Lung (tissue), 12 donors: ENCODE results near the gene MID1IP1. TPM values are rescaled to one million over a fixed set of nuclear protein-coding genes. Genes with fewer than 3 reads are reported as not detected.

ENCODE experiments used
- ATAC-seq: fragments of 200-7000 bp; cut with Tn5 transposase; one replicate; pipeline ENCODE4 v1.9.1; 2020; ENCODE audit warnings: moderate number of reproducible peaks; ENCODE audit not compliant: insufficient read depth, low FRiP score
- DNase-seq, 3 donors: peaks; one replicate each; pipeline ENCODE4 v3.0.0-alpha.2; 2013 to 2017
- H3K27ac ChIP-seq, 2 donors: one replicate each; pipeline ENCODE4 v1.5.1; 2013; ENCODE audit warnings: mild to moderate bottlenecking in 2 of 2, moderate library complexity in 2 of 2, control low read depth in 1 of 2, inconsistent platforms in 1 of 2, low read depth in 1 of 2, low read length in 1 of 2
- H3K27me3 ChIP-seq, 3 donors: one replicate each; pipeline ENCODE4 v1.5.1; 2013; ENCODE audit warnings: low read length in 2 of 3; ENCODE audit not compliant: control insufficient read depth in 3 of 3, insufficient read depth in 3 of 3
- H3K36me3 ChIP-seq, 4 donors: one replicate each; pipeline ENCODE4 v1.5.1; 2013; ENCODE audit warnings: low read length in 4 of 4, mild to moderate bottlenecking in 1 of 4, moderate library complexity in 1 of 4; ENCODE audit not compliant: control insufficient read depth in 4 of 4, insufficient read depth in 4 of 4
- H3K4me1 ChIP-seq, 5 donors: one replicate each; pipeline ENCODE4 v1.5.1; 2013; ENCODE audit warnings: low read length in 5 of 5, mild to moderate bottlenecking in 2 of 5, moderate library complexity in 1 of 5; ENCODE audit not compliant: control insufficient read depth in 5 of 5, insufficient read depth in 5 of 5
- H3K4me3 ChIP-seq: one replicate; pipeline ENCODE4 v1.5.1; 2013; ENCODE audit warnings: mild to moderate bottlenecking, control low read depth, moderate library complexity
- H3K9ac ChIP-seq, 2 donors: one replicate each; pipeline ENCODE4 v1.5.1; 2013; ENCODE audit warnings: low read length in 2 of 2, control low read depth in 1 of 2; ENCODE audit not compliant: insufficient read depth in 1 of 2
- H3K9me3 ChIP-seq, 4 donors: one replicate each; pipeline ENCODE4 v1.5.1; 2013; ENCODE audit warnings: low read length in 3 of 4, mild to moderate bottlenecking in 1 of 4, moderate library complexity in 1 of 4; ENCODE audit not compliant: control insufficient read depth in 4 of 4, insufficient read depth in 3 of 4
- CTCF ChIP-seq: IDR thresholded peaks from 2 replicates; pipeline ENCODE4 v1.5.1; 2012; ENCODE audit warnings: mild to moderate bottlenecking; ENCODE audit errors: control extremely low read depth, extremely low read depth
- WGBS, 2 donors: extraction: QIAGEN DNeasy Blood & Tissue Kit; methylation state at CpG; one replicate each; pipeline ENCODE4 v1.1.7; 2013; 5-methylcytosine and 5-hydroxymethylcytosine counted together
- polyA plus RNA-seq, 2 donors: library from polyadenylated mRNA; stranded (reverse); fragments of 200-250 nt; gene quantifications; one replicate each; pipeline ENCODE4 v1.2.1, GENCODE V29; 2013
- total RNA-seq, 2 donors: library from RNA; depleted of rRNA in 1 of 2; stranded (reverse); fragments of >200 nt in 1 of 2; gene quantifications; one replicate each; pipeline ENCODE4 v1.2.1, GENCODE V29; 2014 to 2021
- donor health status: control.
- donor health status: control.
- donor health status: Bipolar disorder and iron deficiency.
- donor health status: healthy.
- donor health status: DM: yes; HTN: yes; CAD: no.

MID1IP1 gene
- total and polyA plus RNA-seq, 4 donors = 49.0 to 156 (median 107) TPM

- no peak for TF ChIP-seq CTCF
- peak overlapping the region; percentile 11 to 43 for H3K9ac ChIP-seq
- peaks cover 0 to 5% (median 0%) of the 10 kb centered on the region in 4 donors for H3K36me3 ChIP-seq
- peak overlapping the region; percentile 54 for H3K4me3 ChIP-seq
- H3K4me1 ChIP-seq = peaks cover 0 to 8% (median 2%) of the 10 kb centered on the region in 5 donors
- H3K27ac ChIP-seq = peak overlapping the region; percentile 90 to 93
- WGBS, 2 donors = 0 to 35% methylated on average over 1 to 19 of the region's 19 CpGs
- H3K27me3 ChIP-seq = peaks cover 0 to 2% (median 0%) of the 10 kb centered on the region in 3 donors
- ATAC-seq (peak; percentile 1), DNase-seq (no peak)
- H3K9me3 ChIP-seq = peaks cover 0 to 12% (median 0%) of the 10 kb centered on the region in 4 donors
Measured at GRCh38 chrX:38804432-38804681, 3.1 kb downstream of the MID1IP1 start.

- 1 to 30% methylated on average over 38 to 66 of the region's 66 CpGs for WGBS, 2 donors
- Histone ChIP-seq H3K27ac (peak overlapping the region; percentile 90 to 93), H3K4me1 (peaks cover 0 to 8% (median 2%) of the 10 kb centered on the region in 5 donors), H3K4me3 (peak overlapping the region; percentile 54), H3K27me3 (peaks cover 0 to 2% (median 0%) of the 10 kb centered on the region in 3 donors), H3K36me3 (peaks cover 0 to 5% (median 0%) of the 10 kb centered on the region in 4 donors), H3K9ac (peak overlapping the region; percentile 28 to 43), H3K9me3 (peaks cover 0 to 12% (median 0%) of the 10 kb centered on the region in 4 donors)
- DNase-seq (peak; percentile 30 to 36 (median 34)), ATAC-seq (no peak)
- no peak for TF ChIP-seq CTCF
Measured at GRCh38 chrX:38804682-38805431, 3.6 kb downstream of the MID1IP1 start.

- peaks cover 0 to 12% (median 0%) of the 10 kb centered on the region in 4 donors for H3K9me3 ChIP-seq
Measured at GRCh38 chrX:38805432-38806389, 4.5 kb downstream of the MID1IP1 start.

More at GRCh38 chrX:38805432-38806389, 4.5 kb downstream of the MID1IP1 start:
- Histone ChIP-seq H3K4me3 (peak overlapping the region; percentile 54), H3K4me1 (peaks cover 0 to 8% (median 2%) of the 10 kb centered on the region in 5 donors), H3K27me3 (peaks cover 0 to 5% (median 2%) of the 10 kb centered on the region in 3 donors), H3K27ac (peak overlapping the region; percentile 90 to 93), H3K9ac (no peak overlapping the region), H3K36me3 (peaks cover 0 to 5% (median 0%) of the 10 kb centered on the region in 4 donors)
- ATAC-seq (no peak), DNase-seq (peak; percentile 61 to 83 (median 72))
- TF ChIP-seq CTCF = no peak
- WGBS, 2 donors = 1 to 28% methylated on average over 17 to 41 of the region's 41 CpGs
